Right atrium auricular region (tissue), 2 donors: ENCODE results near the gene MAD1L1. TPM values are rescaled to one million over a fixed set of nuclear protein-coding genes. Genes with fewer than 3 reads are reported as not detected.

Experiments used
- DNase-seq: peaks from one replicate; pipeline ENCODE4 v3.0.0-alpha.2; 2019; ENCODE audit warnings: low spot score
- H3K27ac ChIP-seq, 2 donors: fragments of 200-600 bp; sonication (generic); 1 replicate in 1 of 2; 2 replicates in 1 of 2; pipeline ENCODE4 v1.5.1; 2016 to 2019
- H3K27me3 ChIP-seq, 2 donors: fragments of 200-600 bp; sonication (generic); one replicate each; pipeline versions ENCODE4 v1.5.1 to v1.6.0; 2017 to 2019
- H3K36me3 ChIP-seq: fragments of 200-600 bp; sonication (generic); one replicate; pipeline ENCODE4 v1.5.1; 2016
- H3K4me1 ChIP-seq, 2 donors: fragments of 200-600 bp; sonication (generic); one replicate each; pipeline versions ENCODE4 v1.5.1 to v1.6.0; 2017 to 2019
- H3K4me3 ChIP-seq, 2 donors: fragments of 200-600 bp; sonication (generic); 1 replicate in 1 of 2; 2 replicates in 1 of 2; pipeline ENCODE4 v1.5.1; 2017 to 2019; ENCODE audit warnings: mild to moderate bottlenecking in 1 of 2, moderate library complexity in 1 of 2
- H3K9me3 ChIP-seq, 2 donors: fragments of 200-600 bp; sonication (generic); one replicate each; pipeline ENCODE4 v1.5.1; 2019
- total RNA-seq, 2 donors: library from RNA; depleted of rRNA; stranded (reverse); fragments of >200 nt; gene quantifications; one replicate each; pipeline ENCODE4 v1.1.0, GENCODE V29; 2016
- TF ChIP-seq, protein P1 (sequence below), 2 donors: fragments of 200-600 bp; sonication (generic); IDR thresholded peaks; one replicate each; pipeline ENCODE4 v1.5.1; 2019; ENCODE audit warnings: antibody characterized with exemption in 2 of 2

The MAD1L1 gene
- total RNA-seq, 2 donors from 2014 or later: 13.3 to 31.9 TPM

DNA sequence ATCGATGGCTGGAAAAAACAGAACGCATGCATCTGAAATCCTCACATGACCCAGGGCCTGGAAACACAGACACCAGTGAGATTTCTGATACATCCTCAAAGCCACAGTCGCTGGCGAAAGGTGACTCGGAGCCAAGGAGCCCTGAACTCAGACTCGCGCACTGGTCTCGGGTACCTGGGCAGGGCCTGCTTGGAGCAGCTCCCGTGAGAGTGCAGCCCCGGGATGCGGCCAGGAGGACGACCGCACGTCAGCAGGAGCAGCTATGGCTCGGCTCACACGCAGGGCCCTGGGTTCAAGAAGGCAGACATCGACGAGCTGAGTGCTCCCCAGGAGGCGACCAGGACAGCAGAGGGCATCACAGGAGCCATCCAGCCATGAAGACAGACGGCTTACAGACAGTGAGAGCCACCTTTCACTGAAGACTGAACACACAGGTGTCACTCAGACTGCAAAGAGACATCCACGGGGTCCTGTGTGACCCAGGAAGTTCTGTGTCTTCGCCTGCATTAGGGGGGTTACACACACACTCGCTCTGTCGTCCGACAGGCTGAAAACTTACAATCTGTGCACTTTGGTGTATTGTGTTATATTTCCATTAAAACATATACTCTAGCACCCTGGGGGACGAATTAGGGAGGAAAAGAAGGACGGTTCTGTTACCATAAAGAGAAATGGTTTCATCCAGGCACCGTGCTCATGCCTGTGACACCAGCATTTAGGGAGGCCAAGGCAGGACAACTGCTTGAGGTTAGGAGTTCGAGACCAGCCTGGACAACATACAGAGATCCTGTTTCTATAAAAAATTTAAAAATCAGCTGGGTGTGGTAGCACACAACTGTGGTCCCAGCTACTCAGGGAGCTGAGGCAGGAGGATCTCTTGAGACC is 227.7 kb downstream of the MAD1L1 start:
- DNase-seq: no peak
- H3K9me3 ChIP-seq: no peaks in the 10 kb centered on the region
- TF ChIP-seq, protein P1, sequence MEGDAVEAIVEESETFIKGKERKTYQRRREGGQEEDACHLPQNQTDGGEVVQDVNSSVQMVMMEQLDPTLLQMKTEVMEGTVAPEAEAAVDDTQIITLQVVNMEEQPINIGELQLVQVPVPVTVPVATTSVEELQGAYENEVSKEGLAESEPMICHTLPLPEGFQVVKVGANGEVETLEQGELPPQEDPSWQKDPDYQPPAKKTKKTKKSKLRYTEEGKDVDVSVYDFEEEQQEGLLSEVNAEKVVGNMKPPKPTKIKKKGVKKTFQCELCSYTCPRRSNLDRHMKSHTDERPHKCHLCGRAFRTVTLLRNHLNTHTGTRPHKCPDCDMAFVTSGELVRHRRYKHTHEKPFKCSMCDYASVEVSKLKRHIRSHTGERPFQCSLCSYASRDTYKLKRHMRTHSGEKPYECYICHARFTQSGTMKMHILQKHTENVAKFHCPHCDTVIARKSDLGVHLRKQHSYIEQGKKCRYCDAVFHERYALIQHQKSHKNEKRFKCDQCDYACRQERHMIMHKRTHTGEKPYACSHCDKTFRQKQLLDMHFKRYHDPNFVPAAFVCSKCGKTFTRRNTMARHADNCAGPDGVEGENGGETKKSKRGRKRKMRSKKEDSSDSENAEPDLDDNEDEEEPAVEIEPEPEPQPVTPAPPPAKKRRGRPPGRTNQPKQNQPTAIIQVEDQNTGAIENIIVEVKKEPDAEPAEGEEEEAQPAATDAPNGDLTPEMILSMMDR (IDR thresholded peaks at IDR 0.05): no peak
- H3K4me1 ChIP-seq: peaks cover 0 to 31% of the 10 kb centered on the region in 2 donors
- no peak overlapping the region for H3K4me3 ChIP-seq
- H3K27me3 ChIP-seq: no peaks in the 10 kb centered on the region
- no peak overlapping the region for H3K27ac ChIP-seq
- H3K36me3 ChIP-seq: no peaks in the 10 kb centered on the region

DNA sequence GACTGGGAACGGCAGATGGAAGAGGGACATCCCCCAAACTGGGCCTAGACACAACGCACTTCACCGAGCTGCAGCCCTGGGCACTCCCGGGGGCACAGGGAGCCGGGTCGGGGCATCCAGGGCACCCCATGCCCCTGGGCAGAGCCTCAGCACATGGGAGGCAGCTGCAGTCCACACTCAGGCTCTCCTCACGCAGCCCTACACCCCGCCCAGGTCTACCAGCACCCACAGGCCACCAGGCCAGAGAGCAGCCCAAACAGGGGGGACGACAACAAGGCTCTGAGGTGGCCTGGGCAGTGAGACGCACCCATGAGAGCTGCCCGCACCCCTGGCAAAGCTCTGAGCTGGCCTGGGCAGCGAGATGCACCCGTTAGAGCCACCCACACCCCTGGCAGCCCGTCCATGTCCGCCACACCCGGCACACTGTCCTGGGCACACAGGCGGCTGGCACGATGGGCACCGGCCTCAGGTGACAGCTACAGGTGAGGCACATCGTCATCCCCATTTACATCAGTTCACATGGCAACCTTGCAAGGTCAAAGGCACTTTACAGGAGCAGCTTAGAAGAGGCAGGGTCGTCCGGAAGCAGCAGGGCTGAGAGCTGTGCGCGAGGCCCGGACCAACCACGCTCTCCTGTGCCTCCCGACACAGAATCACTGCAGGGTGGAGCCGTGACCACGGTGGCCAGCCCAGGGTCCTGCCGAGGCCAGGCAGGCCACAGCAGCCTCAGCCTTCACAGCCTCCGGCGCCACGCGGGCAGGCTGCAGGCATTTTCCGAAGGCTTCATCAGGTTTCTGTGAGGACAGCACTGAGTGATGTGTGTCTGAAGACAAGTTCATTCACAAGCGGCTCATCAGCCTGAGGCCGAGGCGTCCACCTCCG is 228.6 kb downstream of the MAD1L1 start:
- Histone ChIP-seq H3K4me3 (no peak overlapping the region), H3K9me3 (no peaks in the 10 kb centered on the region), H3K4me1 (peaks cover 0 to 29% of the 10 kb centered on the region in 2 donors), H3K27me3 (no peaks in the 10 kb centered on the region), H3K36me3 (no peaks in the 10 kb centered on the region), H3K27ac (no peak overlapping the region)
- TF ChIP-seq, protein P1 (IDR thresholded peaks at IDR 0.05): no peak
- DNase-seq: no peak

GRCh38 chr7:2003451-2003930 is 229.3 kb downstream of the MAD1L1 start:
- Histone ChIP-seq H3K27ac (no peak overlapping the region), H3K4me1 (peaks cover 0 to 27% of the 10 kb centered on the region in 2 donors), H3K4me3 (no peak overlapping the region), H3K27me3 (no peaks in the 10 kb centered on the region), H3K36me3 (no peaks in the 10 kb centered on the region), H3K9me3 (no peaks in the 10 kb centered on the region)
- TF ChIP-seq, protein P1 (IDR thresholded peaks at IDR 0.05): no peak
- no peak for DNase-seq

DNA sequence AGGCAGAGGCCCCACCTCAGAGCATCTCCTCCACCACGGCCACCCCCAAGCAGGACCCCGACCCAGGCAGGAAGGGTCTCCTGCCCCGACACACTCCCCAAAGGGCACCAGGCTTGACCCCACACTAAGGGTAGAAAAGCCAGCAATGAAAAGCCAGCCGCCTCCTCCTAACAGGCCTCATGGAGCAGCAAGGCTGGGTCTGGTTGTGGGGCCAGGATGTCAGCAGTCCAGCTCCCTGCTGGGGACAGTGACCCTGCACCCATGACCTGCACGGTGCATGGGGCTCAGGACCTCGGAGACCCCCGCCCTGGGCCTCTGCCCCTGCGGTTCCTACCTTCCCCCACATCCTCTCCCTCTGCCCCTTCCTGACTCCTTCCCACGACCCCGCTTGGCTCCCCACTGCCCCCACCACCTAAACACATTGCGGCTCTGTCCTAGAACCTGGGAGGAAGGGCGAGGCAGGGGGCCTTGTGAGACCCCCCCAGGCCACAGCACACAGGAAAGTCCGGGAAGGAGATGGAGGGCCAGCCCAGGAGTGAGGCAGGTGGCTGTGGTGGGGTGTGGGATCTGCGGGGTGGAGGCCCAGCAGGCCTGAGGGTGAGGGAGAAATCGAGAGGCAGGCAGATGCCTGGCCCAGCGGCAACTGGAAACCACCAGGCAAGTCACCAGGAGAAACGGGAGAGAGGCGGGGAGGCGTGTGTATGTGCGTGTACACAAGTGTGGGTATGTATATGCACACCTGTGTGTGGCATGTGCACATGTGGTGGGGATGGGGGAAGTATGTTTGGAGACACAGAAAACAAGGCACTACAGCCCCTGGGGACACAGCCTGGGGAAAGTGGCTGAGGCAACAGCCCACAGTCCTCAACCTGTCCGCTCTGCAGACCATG is 229.9 kb downstream of the MAD1L1 start:
- TF ChIP-seq, protein P1 (IDR thresholded peaks at IDR 0.05): no peak
- Histone ChIP-seq H3K36me3 (no peaks in the 10 kb centered on the region), H3K4me3 (no peak overlapping the region), H3K27me3 (no peaks in the 10 kb centered on the region), H3K9me3 (no peaks in the 10 kb centered on the region), H3K4me1 (peaks cover 0 to 20% of the 10 kb centered on the region in 2 donors), H3K27ac (no peak overlapping the region)
- DNase-seq: no peak
